HG02623 (cell line): ENCODE data around the gene OR5AU1.
A peak's percentile ranks its signal among the peaks of the same experiment; 100 is the strongest.

Experiments used
- ATAC-seq: cut with Tn5 transposase; IDR thresholded peaks from one replicate; pipeline ENCODE4 v1.9.1; 2021; ENCODE audit warnings: moderate library complexity; ENCODE audit not compliant: unreplicated experiment

Gene OR5AU1

DNA sequence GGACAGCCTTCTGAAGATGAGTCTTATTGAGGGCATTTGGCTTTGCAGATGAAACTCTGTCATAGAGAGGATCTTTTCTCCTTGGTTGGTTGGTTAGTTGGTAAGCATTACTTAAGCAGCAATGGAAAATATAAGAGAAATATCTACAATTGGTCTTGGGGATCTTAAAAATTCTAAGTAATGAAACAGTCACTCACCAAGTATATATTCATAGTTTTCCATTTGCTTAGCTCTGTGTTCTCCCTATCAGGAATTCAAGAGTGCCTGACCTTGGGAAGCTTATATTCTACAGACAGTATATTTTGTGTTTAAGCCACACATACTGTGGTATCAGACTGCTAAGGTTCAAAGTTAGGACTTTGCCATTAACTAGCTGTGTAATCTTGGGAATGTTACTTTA lies at the start of gene OR5AU1:
OR5AU1 (minus strand) TSS at position 101 of the 400 bp plus-strand sequence. CDS start 191 bp downstream, outside the sequence.
- ATAC-seq, result no peak

DNA sequence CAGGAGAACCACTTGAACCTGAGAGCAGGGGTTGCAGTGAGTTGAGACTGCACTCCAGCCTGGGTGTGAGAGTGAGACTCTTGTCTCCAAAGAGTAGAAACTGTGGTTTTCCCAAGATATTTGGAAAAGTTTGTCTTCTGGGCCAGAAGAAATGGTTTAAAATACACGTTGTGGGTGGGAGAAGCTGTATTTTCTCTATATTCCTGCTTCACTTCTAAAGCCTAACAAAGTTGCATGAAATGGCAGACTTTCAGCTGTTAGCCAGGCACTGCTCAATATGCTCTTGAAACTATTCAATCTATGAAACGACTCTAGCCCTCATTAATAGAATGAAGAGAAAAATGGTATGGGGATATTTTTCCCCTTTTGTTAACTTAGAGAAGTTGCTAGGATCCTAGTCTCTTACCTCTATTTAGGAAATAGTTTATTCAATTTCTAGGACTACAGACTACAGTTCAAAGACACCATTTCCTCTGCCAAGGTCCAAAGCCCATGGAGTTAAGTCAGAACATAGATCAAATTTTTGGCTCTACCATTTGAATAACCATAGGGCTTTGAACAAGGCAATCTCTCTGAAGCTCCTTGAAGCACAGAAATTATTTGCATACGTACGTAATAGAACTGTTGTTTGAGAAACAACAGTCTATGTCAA lies 49.3 kb upstream of the OR5AU1 start:
- no peak for ATAC-seq

DNA sequence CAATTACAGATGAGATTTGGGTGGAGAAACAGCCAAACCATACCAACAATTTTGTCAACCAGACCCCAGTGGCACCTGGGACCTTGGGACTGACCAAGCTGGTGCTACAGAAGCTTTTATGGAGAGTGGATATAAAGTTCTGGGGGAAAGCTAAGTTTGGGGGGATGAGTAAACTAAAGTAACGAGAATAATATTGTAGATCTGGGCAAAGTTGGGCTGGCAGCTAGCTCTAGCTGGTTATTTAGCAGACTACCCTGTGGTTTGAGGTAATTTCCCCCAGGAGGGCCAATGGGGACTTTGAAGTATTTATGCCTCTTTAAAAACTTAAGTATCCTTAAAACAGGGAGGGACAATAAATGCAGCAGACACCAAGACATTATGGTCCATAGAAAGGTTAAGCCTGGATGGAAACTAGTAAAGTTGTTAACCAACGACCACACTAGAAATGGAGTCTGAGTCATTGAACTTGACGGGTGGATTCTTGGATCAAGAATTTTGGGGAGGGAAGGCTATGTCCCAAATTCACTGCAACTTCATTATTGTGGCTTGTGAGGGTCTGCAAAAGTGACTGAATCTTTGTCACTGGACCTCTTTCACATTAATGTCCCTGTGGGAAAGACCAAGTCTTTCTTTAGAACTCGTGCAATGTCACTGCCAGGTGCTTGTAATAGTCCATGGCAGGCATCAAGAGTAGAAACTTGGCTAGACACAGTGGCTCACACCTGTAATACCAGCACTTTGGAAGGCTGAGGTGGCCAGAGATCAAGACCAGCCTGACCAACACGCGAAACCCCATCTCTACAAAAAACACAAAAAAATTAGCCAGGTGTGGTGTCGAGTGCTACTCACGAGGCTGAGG lies 48.5 kb upstream of the OR5AU1 start:
- ATAC-seq, result no peak

DNA sequence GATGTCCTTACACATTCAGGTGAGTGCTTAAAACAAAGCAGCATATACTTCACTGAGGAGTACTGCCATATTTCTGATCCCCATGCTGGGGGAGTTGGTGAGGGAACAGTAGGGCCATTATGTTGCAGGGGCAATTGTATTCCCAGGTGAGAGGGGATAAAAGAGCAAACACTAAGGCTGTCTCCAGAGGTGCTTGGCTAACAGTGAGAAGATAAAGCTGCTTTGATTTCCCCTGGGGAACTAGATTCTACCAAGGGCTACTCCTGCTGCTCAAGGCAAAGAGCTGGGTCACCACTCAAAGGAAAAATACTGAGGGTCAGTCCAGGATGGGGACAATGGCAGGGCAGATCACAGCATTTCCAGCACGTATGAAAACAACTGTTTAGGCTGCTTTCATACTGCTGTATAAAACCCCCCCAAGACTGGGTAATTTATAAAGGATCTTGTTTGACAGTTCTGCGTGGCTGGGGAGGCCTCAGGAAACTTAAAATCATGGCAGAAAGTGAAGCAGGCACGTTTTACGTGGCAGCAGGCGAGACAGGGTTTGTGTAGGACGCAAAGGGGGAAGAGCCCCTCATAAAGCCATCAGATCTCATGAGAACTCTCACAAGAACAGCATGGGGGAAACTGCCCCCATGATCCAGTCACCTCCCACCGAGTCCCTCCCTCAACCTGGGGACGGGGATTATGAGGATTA lies 47.8 kb upstream of the OR5AU1 start:
- no peak for ATAC-seq

DNA sequence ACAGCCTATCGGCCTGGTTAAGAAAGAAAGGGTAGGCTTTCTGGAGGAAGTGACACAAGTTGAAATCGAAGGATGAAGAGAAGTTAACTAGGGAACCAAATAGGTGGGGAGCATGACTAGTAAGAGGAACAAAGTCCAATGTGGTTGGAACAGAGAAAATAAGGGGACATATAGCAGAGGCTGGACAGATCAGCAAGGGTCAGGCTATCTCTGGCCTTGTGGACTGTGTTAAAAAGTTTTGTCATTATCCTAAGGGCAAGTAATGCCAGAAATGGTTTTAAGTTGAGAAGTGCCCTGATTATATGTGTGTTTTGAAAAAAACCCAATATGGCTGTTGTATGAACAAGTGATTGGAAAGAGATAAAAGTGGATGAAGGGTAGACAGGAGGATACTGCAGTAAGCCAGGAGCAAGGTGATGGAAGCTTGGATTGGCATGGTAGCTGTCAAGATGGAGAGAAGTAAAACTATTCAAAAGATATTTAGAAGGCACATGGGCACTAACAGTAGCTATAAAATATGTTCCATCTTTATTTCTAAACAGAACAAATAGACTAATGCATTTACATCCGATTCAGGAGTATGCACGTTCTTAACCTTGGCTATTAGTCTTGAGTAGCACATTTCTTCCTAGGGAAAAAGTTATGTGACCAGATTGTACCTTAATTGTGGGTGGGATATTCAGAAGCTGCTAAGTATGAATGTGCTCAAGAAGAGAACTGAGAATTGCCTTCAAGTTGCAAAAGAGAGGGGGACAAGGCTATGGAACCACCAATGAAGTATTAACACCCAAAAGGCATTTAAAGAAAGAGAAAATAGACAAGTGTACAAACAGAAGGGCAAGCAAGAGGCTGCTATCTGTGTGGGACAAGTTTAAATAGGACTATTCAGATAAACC lies 46.8 kb upstream of the OR5AU1 start:
- ATAC-seq, result no peak

DNA sequence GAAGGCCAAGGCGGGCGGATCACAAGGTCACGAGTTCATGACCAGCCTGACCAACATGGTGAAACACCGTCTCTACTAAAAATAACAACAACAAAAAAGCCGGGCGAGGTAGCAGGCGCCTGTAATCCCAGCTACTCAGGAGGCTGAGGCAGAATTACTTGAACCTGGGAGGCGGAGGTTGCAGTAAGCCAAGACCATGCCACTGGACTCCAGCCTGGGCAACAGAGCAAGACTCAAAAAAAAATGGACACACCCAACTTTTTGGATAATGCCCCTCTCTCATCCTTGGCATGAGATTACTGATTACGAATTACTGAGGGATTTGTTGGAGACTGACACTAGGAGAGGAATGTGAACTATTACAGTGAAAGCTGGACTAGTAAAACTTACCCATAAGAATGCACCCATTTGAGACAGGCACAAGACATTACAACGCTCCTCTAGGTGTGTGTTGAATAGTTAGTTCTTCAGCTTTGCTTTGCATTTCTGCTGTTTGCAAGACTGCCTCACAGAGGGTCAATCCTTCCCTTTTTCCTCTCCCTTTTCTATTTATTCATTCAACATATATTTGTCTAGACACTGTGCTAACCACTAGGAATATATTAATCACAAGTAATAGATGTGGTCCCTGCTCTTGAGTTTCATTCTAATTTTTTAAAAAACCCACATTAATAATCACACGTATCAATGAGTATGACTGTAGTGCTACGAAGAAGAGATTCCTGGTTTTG lies 46.0 kb upstream of the OR5AU1 start:
- no peak for ATAC-seq

DNA sequence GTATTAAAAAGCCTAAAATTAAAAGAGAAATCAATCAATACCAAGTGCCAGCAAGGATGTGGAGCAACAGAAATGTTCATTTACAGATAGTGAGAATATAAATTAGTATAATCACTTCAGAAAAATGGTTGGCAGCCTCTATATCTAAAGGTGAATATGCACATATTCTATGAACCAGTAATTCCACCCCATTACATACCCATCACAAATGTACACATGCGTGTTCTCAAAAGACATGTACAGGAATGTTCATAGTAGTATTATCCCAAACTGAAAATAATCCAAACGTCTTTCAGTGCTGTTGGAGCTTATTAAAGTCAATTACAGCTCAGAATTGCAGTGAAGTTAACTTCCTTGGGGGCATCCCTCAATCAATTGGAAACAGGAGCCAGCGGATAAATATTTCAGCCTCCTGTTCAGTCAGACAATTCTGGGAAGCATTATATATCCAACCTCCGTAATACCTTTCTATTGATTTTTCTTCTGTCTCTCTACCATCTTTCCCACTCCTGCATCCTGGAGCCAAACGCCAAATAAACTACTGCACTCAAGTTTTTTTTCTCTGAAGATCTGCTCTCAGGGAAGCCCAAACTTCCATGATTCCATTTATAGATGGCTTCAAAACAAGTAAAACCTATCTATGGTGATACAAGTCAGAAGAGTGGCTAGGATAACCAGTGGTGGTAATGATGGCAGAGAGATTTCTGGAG lies 45.0 kb upstream of the OR5AU1 start:
- no peak for ATAC-seq

DNA sequence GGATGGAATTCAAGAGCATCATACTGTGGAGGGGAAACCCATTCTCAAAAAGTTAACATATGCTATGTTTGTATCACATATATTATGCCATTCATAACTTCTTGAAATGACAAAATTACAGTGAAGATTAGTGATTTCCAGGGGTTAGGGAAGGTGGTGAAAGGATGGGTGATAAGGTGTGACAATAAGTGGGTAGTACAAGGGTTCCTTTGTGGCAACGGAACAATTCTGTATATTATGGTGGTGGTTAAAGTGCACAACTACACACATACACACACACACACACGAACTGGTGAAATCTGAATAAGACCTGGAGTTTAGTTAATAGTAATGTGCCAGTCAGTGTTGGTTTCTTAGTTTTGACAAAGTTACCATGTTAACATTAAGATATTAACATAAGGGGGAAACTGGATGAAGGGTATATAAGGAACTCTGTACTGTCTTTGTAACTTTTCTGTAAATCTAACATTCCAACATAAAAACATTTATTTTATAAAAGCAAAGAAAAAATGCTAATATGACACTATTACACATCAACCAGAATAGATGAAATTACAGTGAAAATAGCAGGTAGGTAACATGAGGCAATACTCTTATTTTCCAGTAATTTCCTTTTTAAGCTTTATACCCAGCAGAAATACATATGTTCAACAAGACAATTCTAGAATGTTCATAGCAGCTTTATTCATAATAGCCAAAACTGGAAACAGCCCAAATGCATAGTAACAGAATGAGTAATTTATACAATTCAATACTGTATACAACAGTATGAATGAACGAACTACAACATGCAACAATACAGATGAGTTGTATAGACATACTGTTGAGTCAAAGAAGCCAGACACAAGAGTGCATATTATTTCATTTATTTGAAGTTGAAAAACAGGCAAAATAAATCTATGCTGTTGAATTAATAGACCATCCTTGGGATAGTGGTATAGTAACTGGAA lies 44.0 kb upstream of the OR5AU1 start:
- ATAC-seq, result no peak

DNA sequence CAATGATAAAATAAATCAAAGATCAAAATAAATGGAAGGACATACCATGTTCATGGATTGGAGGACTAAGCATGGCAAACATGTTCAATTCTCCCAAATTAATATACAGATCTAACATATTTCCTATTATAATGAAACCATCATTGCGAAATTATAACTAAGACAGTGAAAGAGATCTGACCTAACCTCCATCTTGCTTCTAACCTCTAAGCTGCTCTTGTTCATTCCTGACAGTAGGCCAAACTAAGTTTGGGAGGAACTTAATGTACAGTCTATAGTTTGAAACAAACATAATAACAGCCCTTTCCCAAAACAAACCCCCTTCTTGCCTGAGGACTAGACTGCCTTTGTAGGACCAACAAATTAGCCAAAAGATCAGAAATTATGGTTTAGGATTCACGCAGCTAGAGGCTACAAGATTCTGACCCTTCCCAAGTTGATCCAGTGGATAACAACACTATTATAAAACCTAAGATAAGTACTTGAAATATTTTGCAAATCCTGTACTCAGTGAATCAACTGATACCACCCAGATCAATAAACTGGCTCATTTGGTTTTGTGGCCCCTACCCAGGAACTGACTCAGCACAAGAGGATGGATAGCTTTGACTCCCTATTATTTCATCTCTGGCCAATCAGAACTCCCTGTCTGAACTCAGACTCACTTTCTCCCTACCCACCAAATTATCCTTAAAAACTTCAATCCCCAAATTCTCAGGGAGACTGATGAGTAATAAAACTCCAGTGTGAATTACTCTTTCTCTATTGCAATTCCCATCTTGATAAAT lies 41.7 kb upstream of the OR5AU1 start:
- no peak for ATAC-seq

DNA sequence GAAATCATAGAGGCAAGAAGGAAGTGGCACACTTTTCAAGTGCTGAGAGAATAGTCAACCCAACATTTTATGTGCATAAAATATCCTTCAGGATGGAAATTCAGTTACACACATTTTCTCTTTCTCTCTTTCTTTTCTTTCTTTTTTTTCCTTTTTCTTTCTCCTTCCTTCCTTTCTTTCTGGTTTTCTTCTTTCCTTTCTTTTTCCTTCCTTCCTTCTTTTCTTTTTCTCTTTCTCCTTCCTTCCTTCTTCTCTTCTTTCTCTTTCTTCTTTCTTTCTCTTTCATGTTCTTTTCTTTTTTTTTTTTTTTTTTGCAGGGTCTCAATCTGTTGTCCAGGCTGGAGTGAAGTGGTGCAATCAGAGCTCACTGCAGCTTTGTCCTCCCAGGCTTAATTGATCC lies 38.7 kb upstream of the OR5AU1 start:
- ATAC-seq, result no peak

DNA sequence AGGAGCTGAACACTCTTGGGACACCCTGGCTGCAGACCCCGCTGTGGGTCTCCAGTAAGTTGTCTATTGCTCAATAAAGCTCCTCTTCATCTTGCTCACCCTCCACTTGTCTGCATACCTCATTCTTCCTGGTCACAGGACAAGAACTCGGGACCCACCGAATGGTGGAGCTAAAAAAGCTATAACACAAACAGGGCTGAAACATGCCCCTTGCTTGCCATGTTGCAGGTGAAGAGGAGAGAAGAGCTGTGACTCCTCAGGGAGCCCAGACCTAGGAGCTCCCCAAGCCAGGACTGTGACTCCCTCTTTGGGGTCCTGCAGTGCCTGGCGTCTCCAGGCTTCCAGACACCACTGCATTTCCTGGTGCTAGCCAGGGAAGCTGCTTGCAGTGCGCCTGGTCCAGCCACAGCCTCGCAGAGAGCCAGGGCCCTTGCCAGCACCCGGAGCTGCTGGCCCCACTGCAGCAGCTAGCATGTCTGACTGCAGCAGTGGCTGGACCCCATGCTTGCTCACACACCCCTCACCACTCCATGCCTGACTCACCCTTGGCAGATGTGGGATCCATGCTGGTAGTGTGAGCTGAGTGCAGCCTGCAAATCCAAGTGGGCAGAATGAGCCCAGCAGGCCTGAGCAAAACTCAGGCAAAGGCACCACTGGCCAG lies 37.1 kb upstream of the OR5AU1 start:
- ATAC-seq, result no peak

DNA sequence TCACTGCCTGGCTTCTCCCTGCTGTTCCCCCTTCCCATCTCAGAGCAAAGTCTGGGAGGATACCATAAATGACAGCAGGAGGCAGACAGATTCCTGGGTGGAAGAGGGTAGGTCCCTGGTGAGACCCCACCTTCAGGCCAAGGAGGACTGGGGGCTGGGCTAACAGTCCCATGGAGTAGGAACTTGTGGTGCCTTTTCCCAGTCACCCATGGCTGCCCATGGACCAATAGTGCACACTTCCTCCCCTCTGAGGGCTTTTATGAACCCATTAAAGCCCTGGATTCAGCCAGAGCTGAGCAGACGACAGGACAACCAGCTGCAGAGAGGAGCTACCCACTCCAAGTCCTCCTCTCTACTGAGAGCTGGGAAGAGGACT lies 36.6 kb upstream of the OR5AU1 start:
- no peak for ATAC-seq

DNA sequence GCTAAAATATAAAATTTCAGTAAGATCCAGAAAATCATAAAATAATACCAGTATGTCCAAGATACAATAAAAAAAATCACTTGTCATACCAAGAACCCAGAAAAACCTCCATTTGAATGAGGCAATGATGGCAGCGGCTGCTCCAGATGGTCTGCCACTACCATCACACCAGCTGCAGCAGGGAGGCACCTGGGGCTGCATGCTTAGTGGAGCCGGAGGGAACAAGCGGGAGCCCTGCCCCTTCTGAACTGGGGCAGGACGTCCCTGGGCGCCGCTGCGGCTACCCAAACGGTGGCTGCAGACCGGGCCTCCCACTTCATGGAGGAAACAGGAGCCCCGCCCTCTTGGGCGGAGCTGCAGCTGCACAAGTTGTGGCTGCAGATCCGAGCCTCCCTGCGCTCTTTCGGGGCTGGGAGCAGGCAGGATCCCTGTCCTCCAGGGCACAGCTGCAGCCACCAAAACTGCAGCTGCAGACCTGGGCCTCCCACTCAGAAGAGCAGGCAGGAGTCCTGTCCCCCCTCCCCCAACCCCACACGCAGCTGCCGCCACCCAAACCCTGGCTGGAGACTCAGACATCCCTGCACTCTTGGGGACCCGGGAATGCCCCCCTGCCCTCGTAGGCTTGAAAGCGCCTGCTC lies 36.1 kb upstream of the OR5AU1 start:
- ATAC-seq, result peak; percentile 70

DNA sequence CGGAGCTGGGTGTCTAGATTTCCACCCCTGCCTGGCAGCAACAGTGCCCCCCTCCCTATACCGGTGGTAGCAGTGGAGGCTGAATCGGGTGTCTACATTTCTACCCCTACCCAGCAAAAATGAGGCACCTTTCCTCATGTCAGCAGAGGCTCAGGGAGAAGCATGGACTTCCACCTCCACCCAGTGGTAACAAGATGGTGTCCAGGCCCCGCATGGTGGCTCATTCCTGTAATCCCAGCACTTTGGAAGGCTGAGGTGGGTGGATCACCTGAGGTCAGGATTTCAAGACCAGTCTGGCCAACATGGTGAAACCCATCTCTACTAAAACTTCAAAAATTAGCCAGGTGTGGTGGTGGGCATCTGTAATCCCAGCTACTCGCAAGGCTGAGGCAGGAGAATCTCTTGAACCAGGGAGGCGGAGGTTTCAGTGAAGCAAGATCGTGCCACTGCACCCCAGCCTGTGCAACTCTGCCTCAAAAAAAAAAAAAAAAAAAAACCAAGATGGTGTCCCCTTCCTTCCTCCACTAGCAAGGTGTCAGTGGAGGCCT lies 35.5 kb upstream of the OR5AU1 start:
- ATAC-seq, result no peak

DNA sequence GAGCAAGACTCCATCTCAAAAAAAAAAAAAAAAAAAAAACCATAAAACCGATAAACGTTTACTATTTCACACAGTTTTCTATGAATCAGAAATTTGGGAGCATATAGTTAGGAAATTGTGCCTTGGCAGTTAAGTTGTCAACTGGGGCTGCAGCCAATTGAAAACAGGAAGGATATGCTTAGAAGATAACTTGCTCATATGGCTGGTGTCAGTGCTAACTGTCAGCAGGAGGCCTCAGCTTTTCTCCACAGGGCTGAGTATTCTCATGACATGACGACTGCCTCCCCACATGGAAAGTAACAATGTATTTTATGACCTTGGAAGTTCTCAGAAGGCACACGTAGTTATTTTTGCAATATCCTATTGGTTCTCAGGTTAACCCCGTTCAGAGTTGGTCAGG lies 29.6 kb upstream of the OR5AU1 start:
- no peak for ATAC-seq

DNA sequence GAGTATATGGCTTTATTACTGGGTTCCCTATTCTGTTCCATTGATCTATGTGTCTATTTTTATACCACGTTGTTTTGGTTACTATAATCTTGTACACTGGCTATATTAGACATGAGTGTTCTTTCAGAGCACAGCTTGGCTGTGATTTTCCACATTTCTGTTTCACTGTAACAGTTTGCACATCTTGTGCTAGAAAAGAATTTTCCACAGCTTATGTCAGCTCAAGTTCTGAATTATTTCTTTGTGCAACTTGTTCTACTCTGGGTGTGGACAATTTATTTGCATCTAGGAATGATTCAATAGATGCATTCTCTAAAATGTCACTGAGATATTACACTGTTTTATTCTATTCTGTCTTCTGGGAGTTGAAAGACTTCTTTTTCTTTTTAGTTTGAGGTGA lies 28.4 kb upstream of the OR5AU1 start:
- ATAC-seq, result no peak
